Endometrial microvascular endothelial cells (primary cell): ENCODE results near the gene OPRL1. TPM values are rescaled to one million over a fixed set of nuclear protein-coding genes. Genes with fewer than 3 reads are reported as not detected.
"Not testable (repeated sequence)": the region's sequence is repeated elsewhere in the genome, so short reads cannot be mapped to it uniquely, and the experiment has no call there.

Experiments used
- in situ Hi-C: cut with HindIII; loops from 2 replicates; pipeline ENCODE4 v1.10.0; 2017; ENCODE audit warnings: low sequenced_read_pairs, low pct_unique_long_range_greater_than_20kb; ENCODE audit errors: inconsistent ontology term
- total RNA-seq: library from RNA; depleted of rRNA; stranded (reverse); fragments of >200 nt; gene quantifications from one replicate; pipeline ENCODE4 v1.2.3, GENCODE V29; 2015; ENCODE audit errors: inconsistent ontology term

The OPRL1 gene
- total RNA-seq, 1 donor from 2014 or later = not detected

- in situ Hi-C loops = no loop called here
Measured at GRCh38 chr20:64080813-64081623, 1.1 kb downstream of the OPRL1 start.

GRCh38 chr20:64081624-64081964 lies 1.7 kb downstream of the OPRL1 start:
- in situ Hi-C loops = no loop called here

DNA sequence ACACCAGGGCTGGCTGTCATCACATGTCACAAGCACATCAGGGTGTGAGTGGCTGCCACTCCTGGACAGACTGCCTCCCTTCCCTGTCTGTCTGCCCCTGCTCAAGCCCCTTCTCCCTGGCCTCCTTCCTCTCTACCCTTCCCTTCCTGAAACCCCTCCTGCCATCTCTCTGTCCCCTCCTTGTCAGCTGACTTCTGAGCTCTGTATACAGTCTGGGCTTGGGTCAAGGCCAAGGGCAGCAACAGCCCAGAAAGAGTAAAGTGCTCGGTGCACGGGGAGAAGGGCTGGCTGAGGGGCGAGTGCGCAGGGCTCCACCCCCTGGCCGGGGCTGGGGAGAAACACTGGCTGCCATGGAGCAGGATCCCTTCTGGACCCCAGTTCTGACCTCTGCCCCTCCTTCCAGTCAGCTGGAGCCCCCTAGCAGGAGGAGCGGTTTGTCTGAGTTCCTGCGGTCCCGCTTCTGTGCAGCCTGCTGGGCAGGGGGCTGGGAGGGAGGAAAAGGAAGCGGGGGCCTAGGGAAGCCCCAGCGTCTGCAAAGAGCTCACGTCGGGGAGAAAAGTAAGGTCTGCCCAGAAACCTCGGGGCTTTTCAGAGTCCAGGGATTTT lies 2.3 kb downstream of the OPRL1 start:
- in situ Hi-C loops = no loop called here

- in situ Hi-C loops = no loop called here
Measured at GRCh38 chr20:64082820-64083377, 3.0 kb downstream of the OPRL1 start.

DNA sequence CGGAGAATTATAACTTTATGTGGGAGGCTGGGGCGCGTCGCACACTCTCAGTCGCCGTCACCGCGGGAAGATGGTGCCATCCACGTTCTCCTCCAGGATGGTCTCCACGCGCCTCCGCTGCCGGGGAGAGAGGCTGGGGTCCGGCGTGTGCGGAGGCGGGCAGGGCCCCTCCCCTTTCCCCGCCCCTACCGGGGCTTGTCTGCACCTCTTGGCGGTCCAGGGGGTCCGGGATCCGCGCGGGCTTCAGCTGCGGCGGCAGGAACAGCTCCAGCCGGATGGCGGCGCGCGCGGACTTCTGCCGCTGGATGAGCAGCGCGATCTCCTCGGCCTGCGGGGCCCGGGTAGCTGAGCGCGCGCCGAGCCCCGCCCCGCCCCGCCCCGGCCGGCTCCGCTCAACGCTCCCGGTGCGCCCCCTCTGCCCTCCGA lies 3.5 kb downstream of the OPRL1 start:
- in situ Hi-C loops = no loop called here

- in situ Hi-C loops = no loop called here
Measured at GRCh38 chr20:64083804-64084684, 4.2 kb downstream of the OPRL1 start, which contains the start of gene LKAAEAR1. Gene LKAAEAR1, minus strand, starts transcription at chr20:64084398. Its CDS starts 179 bp downstream, at chr20:64084219.

DNA sequence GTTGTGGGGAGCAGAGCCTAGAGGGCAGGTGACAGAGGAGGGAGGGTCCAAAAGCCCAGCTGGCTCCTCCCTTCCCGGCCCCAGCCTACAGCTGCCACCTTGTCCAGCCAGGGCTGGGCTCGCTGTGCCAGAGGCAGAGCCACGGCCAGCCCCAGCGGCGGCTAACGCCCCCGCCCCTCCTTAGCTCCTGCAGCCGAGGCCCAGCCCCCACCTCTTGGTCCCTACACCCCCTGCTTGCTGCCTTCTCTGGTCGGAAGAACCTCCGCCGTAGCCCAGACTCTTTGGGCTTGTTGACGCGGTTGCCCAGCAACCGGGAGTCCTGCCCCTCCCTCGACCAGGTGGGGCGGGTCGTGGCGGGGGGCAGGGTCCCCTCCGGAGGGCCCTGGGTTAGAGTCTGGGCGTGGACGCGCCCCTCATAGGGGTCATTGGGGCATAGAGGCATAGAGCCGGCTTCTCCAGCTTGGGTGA lies 4.8 kb downstream of the OPRL1 start:
- in situ Hi-C loops = no loop called here

- in situ Hi-C loops = no loop called here
Measured at GRCh38 chr20:64086801-64087200, 6.9 kb downstream of the OPRL1 start.

DNA sequence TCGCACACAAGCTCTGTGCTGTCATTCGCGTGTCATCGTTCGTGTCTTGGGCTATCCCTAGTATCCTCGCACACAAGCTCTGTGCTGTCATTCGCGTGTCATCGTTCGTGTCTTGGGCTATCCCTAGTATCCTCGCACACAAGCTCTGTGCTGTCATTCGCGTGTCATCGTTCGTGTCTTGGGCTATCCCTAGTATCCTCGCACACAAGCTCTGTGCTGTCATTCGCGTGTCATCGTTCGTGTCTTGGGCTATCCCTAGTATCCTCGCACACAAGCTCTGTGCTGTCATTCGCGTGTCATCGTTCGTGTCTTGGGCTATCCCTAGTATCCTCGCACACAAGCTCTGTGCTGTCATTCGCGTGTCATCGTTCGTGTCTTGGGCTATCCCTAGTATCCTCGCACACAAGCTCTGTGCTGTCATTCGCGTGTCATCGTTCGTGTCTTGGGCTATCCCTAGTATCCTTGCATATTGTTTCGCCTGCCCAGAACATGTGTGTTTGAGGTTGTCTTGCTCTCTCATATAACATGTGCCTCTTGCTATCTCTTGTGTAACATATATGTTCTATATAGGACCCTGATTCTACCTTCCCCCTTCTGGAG lies 7.4 kb downstream of the OPRL1 start:
- in situ Hi-C loops = not testable (repeated sequence)

GRCh38 chr20:64088586-64088985 lies 8.7 kb downstream of the OPRL1 start:
- in situ Hi-C loops = not testable (repeated sequence)

DNA sequence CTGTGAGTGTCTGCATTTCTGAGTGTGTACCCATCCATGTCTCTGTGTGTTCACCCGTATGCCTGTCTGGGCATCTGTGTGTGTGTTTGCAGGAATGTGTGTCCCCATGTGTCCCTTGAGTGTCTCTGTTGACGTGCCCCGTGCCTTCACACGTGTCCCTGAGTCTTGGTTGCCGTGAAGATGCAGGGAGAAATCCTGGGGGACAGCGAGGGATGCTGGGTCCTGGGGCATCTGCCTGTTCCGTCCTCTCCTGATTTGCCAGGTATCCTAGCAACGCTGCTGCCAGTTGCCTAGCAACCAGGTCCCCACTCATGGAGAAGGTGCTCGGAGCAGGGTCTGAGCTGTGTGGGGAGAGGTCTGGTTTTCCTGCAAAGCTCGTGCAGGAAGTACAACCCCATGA lies 10.3 kb downstream of the OPRL1 start:
- in situ Hi-C loops = no loop called here

- in situ Hi-C loops = no loop called here
Measured at GRCh38 chr20:64091340-64091739, 11.5 kb downstream of the OPRL1 start.

- in situ Hi-C loops = no loop called here
Measured at GRCh38 chr20:64091770-64092169, 11.9 kb downstream of the OPRL1 start.

DNA sequence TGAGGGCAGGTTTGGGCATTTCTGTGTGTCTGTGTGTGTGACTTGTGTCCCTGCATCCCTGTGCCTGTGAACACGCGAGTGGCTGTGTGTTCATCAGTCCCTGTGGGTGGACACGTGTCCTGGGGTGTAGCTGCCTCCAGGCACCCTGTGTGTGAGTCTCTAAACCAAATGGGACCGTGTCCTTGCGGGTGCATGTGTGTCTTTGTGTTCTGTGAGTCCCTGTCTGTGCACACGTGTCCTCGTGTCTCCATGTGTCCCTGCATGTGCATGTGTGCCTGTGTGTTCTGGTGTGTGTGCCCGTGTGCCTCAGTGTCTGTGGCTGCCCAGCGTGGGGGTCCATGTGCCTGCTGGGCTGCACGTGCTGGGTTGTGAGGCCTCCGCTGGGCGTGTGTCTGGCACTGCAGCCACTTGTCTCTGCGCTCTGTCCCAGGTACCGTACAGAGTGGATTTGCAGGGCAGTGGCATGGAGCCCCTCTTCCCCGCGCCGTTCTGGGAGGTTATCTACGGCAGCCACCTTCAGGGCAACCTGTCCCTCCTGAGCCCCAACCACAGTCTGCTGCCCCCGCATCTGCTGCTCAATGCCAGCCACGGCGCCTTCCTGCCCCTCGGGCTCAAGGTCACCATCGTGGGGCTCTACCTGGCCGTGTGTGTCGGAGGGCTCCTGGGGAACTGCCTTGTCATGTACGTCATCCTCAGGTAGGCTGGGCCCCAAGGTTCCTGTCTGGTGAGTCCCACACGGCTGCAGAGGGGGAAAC lies 12.6 kb downstream of the OPRL1 start:
- in situ Hi-C loops = no loop called here

DNA sequence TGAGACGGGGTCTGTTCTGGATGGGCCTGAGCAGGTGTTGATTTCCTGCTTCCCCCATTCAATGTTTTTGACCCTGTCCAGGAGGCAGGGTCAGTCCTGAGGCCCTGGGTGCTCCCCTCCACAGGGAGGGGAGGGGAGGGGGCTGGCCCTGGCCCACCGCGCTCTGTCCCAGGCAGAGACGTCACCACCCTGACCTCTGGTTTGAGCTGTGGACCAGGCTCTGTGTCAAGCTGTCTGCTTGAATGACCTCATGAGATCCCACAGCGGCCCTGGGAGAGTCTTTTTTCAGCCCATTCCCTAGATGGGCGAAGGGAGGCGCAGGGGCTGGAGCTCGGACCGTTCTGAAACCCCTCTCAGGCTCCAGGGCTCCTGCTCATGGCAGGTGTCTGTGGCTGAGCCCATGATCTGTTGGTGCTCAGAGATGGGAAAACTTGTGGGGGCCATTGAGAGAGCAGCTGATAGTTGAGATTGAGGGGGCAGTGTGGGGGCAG lies 13.2 kb downstream of the OPRL1 start:
- in situ Hi-C loops = no loop called here

- in situ Hi-C loops = no loop called here
Measured at GRCh38 chr20:64095455-64095854, 15.6 kb downstream of the OPRL1 start.

GRCh38 chr20:64095927-64096326 lies 16.0 kb downstream of the OPRL1 start:
- in situ Hi-C loops = no loop called here

- in situ Hi-C loops = no loop called here
Measured at GRCh38 chr20:64096535-64096934, 16.7 kb downstream of the OPRL1 start.
